Ishikawa (cell line): ENCODE results near the gene GNG7.

Source experiments
- CEBPB ChIP-seq: IDR thresholded peaks from 2 replicates; pipeline ENCODE4 v1.6.1; 2012
- CREB1 ChIP-seq: IDR thresholded peaks from 2 replicates; pipeline ENCODE4 v1.6.1; 2012; ENCODE audit warnings: low read depth
- EGR1 ChIP-seq: IDR thresholded peaks from 2 replicates; pipeline ENCODE4 v1.6.1; 2012
- EP300 ChIP-seq: IDR thresholded peaks from 2 replicates; pipeline ENCODE4 v1.6.1; 2012; ENCODE audit warnings: borderline replicate concordance
- FOXM1 ChIP-seq: IDR thresholded peaks from 2 replicates; pipeline ENCODE4 v1.6.1; 2012; ENCODE audit warnings: low read depth, borderline replicate concordance
- NFIC ChIP-seq: IDR thresholded peaks from 2 replicates; pipeline ENCODE4 v1.6.1; 2012
- RAD21 ChIP-seq: IDR thresholded peaks from 2 replicates; pipeline ENCODE4 v1.6.1; 2012; ENCODE audit warnings: low read depth
- TAF1 ChIP-seq: IDR thresholded peaks from 2 replicates; pipeline ENCODE4 v1.6.1; 2012; ENCODE audit warnings: low read depth, mild to moderate bottlenecking
- TCF12 ChIP-seq: IDR thresholded peaks from 2 replicates; pipeline ENCODE4 v1.6.1; 2012; ENCODE audit warnings: low read depth
- TEAD4 ChIP-seq: IDR thresholded peaks from 2 replicates; pipeline ENCODE4 v1.6.1; 2012
- YY1 ChIP-seq: IDR thresholded peaks from 2 replicates; pipeline ENCODE4 v1.6.1; 2012; ENCODE audit warnings: low read depth
- ZBTB7A ChIP-seq: IDR thresholded peaks from 2 replicates; pipeline ENCODE4 v1.6.1; 2012; ENCODE audit warnings: low read depth
- TF ChIP-seq, protein P1 (sequence below): IDR thresholded peaks from 2 replicates; pipeline ENCODE4 v1.6.1; 2012; ENCODE audit warnings: low read depth, mild to moderate bottlenecking
- TF ChIP-seq, protein P2 (sequence below): IDR thresholded peaks from 2 replicates; pipeline ENCODE4 v1.6.1; 2012
- TF ChIP-seq, protein P3 (sequence below): IDR thresholded peaks from 2 replicates; pipeline ENCODE4 v1.6.1; 2012

The GNG7 gene

DNA sequence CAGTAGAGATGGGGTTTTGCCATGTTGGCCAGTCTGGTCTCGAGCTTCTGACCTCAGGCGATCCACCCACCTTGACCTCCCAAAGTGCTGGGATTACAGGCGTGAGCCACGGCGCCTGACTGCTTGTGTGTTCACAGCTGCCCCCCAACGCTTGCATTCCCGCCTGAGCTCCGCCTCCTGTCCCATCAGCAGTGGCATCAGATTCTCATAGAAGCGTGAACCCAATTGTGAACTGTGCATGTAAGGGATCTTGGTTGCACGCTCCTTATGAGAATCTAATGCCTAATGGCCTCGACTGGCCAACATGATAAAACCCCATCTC, 150.7 kb downstream of the GNG7 start:
- TF ChIP-seq EP300 (no peak), CREB1 (no peak), CEBPB (no peak), EGR1 (no peak), NFIC (no peak), RAD21 (no peak), TCF12 (no peak), FOXM1 (no peak), TEAD4 (no peak), YY1 (no peak)
- TF ChIP-seq, protein P1, sequence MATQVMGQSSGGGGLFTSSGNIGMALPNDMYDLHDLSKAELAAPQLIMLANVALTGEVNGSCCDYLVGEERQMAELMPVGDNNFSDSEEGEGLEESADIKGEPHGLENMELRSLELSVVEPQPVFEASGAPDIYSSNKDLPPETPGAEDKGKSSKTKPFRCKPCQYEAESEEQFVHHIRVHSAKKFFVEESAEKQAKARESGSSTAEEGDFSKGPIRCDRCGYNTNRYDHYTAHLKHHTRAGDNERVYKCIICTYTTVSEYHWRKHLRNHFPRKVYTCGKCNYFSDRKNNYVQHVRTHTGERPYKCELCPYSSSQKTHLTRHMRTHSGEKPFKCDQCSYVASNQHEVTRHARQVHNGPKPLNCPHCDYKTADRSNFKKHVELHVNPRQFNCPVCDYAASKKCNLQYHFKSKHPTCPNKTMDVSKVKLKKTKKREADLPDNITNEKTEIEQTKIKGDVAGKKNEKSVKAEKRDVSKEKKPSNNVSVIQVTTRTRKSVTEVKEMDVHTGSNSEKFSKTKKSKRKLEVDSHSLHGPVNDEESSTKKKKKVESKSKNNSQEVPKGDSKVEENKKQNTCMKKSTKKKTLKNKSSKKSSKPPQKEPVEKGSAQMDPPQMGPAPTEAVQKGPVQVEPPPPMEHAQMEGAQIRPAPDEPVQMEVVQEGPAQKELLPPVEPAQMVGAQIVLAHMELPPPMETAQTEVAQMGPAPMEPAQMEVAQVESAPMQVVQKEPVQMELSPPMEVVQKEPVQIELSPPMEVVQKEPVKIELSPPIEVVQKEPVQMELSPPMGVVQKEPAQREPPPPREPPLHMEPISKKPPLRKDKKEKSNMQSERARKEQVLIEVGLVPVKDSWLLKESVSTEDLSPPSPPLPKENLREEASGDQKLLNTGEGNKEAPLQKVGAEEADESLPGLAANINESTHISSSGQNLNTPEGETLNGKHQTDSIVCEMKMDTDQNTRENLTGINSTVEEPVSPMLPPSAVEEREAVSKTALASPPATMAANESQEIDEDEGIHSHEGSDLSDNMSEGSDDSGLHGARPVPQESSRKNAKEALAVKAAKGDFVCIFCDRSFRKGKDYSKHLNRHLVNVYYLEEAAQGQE, result no peak
- TF ChIP-seq, protein P2, sequence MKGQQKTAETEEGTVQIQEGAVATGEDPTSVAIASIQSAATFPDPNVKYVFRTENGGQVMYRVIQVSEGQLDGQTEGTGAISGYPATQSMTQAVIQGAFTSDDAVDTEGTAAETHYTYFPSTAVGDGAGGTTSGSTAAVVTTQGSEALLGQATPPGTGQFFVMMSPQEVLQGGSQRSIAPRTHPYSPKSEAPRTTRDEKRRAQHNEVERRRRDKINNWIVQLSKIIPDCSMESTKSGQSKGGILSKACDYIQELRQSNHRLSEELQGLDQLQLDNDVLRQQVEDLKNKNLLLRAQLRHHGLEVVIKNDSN, result no peak

DNA sequence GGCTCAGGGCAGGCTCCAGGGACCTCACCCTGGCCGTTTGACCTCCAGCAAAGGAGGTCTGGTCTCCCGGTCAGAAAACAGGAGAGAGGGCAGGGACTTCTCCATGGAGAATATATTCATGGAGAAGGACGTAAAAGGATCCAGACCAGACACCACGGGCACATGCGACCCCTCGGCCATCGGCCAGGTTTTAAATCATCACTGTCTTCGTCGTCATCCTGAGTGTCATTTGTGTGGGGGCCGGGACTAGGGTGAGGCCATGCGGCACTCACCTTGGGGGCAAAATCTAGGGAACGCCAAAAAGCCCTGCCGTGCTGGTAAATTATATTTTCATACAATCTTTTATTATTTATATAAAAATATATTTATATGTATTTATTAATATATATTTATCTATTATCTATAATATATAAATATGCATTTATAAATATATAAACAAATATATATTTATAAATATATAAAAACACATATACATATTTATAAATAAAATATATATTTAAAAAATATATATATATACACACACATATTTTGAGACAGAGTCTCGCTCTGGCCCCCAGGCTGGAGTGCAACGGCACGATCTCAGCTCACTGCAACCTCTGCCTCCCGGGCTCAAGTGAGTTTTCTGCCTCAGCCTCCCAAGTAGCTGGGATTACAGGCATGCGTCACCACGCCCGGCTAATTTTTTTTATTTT, 151.2 kb downstream of the GNG7 start:
- TF ChIP-seq ZBTB7A, result no peak

DNA sequence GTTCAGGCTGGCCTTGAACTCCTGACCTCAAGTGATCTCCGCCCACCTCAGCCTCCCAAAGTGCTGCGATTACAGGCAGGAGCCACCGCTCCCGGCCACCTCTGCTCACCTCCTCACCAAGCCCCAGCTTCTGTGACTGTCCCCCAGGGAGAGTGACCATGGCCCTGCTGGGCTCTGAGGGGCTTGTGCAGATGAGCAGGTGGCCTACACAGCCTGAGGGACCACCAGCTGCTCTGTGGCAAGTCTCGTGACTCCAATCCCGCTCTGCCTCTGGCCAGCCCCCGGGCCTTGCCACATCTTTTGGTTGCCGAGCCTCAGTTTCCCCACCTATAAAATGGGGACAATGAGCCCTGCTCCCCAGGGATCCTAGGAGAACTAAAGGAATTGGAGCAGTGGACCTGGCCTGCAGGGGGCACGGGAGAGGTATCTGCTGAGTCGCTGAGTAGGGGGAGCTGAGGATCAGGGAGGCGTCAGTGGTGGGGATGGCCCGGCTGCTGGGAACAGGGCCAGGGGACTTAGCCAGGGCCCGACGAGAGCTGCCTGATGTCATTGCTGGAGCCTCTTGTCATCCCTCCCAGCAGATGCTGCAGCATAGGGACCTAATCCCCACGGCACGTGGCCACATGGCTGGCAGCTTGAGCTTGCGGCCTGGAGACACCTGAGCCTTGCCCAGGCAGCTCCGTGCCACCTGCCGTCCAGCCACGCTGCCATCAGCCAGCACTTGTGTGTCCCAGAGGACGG, 151.9 kb downstream of the GNG7 start:
- TF ChIP-seq, protein P3, sequence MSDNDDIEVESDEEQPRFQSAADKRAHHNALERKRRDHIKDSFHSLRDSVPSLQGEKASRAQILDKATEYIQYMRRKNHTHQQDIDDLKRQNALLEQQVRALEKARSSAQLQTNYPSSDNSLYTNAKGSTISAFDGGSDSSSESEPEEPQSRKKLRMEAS, result no peak
- TF ChIP-seq ZBTB7A, result no peak
- TF ChIP-seq EP300, result no peak
- no peak for TF ChIP-seq CREB1
- no peak for TF ChIP-seq EGR1
- TF ChIP-seq TCF12, result no peak
- TF ChIP-seq NFIC, result no peak
- TF ChIP-seq, protein P1, result no peak
- TF ChIP-seq RAD21, result no peak
- no peak for TF ChIP-seq CEBPB
- TF ChIP-seq, protein P2, result no peak

DNA sequence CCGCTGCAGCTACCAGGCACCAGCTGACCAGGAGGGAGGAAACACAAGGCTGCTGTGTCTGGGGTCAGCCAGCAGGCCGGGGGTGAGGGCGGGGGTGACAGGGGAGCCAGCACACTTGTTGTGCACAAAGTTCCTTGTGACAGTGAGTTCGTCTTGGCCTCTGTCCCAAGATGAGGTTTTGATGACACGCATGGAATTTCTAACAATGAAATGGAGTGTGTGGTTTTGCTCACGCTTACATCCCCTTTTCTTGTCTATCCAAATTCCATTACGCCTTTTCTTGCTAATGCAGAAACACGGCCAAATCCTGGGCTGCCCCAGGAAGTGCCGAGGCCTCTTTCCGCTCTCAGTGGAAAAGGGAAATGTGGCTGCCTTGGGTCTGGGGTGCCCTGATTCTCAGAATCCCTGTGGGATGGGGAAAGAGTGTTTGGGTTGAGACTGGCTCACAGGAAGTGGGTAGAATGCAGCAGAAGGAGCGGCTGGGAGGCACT, 152.7 kb downstream of the GNG7 start:
- TF ChIP-seq CEBPB (no peak), CREB1 (no peak), NFIC (no peak), ZBTB7A (no peak), YY1 (no peak), RAD21 (no peak), TCF12 (no peak), EP300 (no peak), FOXM1 (no peak), TAF1 (no peak), EGR1 (no peak), TEAD4 (no peak)
- TF ChIP-seq, protein P2, result no peak
- TF ChIP-seq, protein P1, result no peak
- TF ChIP-seq, protein P3, result no peak
